ENCODE data around the gene CEP128.

CEP128 gene

GRCh38 chr14:80523518-80524117 lies 417.9 kb downstream of the CEP128 start:
- no peak for DNase-seq

GRCh38 chr14:80522936-80523335 lies 418.6 kb downstream of the CEP128 start:
- no peak for DNase-seq

DNA sequence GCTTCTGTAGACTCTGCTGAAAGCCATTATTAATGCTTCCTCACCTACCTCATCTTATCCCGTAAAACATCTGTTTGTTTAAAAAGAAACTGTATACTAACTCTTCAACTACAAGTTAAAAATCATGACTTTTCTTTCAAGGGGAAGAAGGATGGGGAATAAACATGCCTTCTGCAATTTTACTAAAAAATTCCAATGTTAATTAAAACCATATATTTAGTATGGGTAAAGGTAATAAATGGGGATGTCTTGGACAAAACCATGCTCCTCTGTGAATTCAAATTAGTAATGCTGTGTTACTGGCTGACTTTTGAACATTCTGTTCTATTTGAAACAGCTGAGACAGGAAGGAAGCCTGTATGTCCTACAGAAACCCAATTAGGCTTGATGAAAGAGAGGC lies 419.1 kb downstream of the CEP128 start:
- no peak for DNase-seq

- DNase-seq = no peak
Measured at GRCh38 chr14:80521456-80521855, 420.1 kb downstream of the CEP128 start.

DNA sequence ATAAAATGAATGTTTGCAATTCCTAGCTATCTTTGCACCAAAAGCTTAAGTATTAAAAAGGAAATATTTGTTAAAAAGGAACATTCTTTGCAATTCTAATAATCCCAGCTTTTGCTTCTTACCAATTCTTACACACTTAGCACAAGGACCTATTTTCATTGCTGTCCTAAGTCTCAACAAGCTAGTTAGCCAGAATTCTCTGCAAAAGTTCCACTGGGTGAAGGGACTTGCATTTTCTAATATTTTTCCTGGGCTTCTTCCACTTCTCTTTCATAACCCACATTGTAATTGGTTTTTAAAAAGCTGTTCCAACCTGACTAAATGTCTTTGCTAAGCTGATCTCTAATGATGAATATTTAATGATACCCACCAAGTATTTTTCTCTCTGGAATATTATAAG lies 422.5 kb downstream of the CEP128 start:
- no peak for DNase-seq

DNA sequence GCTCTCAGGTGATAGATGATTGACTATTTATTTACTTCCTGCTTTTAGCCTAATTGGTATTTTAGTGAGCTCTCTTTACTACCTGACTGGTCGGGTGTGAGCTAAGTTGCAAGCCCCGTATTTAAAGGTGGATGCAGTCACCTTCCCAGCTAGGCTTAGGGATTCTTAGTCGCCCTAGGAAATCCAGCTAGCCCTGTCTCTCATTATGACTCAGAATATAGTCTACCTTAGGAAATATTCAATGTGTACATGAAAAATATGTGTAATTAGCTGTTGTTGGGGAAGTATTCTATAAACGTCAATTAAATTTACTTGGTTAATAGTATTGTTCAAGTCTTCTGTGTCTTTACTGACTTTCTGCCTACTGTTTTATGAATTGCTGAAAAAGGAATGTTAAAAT lies 423.4 kb downstream of the CEP128 start:
- DNase-seq = no peak

- no peak for DNase-seq
Measured at GRCh38 chr14:80507292-80507869, 434.2 kb downstream of the CEP128 start.

- DNase-seq = no peak
Measured at GRCh38 chr14:80504781-80505180, 436.8 kb downstream of the CEP128 start.

DNA sequence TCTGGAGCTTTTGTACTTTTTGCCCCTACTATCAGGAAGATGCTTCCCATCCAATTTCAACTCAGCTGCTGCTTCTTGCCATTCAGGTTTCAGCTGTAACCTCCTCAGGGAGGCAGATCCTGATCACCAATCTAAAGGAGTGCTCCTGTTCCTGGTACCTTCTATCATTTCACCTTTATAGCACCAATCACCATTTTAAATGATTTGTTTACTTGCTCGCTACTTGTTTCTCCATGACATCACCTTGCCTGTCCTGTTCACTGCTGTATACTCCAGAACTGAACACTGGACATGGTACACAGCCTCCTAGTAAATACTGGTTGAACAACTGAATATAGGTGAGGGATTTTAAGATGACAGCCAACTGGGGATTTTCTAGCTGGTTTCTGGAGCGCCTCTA lies 443.0 kb downstream of the CEP128 start:
- no peak for DNase-seq

DNA sequence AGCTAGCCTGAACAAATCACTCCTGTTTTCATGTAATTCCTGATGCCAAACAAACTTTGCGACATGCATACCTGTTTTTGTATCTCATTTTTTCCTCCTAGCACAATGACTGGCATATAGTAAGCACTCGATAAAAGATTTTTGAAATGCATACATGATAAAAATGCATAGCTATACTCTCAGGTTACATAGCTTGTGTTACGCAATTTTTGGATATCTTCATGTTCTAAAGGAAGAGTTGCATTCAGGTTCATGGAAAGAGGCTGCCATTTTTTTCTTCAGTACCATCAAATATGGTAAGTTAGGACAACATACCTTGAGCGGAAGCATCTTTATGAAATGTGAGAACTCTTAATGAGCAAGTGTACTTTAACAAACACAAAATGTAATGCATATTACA lies 445.4 kb downstream of the CEP128 start:
- no peak for DNase-seq

GRCh38 chr14:80494769-80495168 lies 446.8 kb downstream of the CEP128 start:
- DNase-seq = no peak

DNA sequence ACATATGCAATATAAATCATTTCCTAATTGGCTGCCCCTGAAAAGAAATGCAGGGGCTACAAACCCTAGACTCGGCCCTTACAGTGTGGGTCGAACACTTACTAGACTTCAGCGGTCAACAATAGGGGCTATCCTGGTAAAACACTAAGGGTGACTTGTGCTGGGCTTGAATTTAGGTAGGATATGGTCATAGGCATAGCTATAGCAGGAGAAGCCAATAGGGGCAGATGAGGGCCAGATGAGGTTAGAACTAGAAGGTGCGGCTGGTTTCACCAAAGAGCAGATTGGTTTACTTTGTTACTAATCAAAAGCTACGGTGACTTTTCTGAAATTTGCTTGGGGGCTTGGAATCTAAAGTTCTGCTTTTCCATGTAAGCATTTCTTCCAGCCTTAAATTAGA lies 447.9 kb downstream of the CEP128 start:
- DNase-seq = no peak

GRCh38 chr14:80491650-80492049 lies 449.9 kb downstream of the CEP128 start:
- DNase-seq = no peak

- no peak for DNase-seq
Measured at GRCh38 chr14:80491131-80491530, 450.4 kb downstream of the CEP128 start.

DNA sequence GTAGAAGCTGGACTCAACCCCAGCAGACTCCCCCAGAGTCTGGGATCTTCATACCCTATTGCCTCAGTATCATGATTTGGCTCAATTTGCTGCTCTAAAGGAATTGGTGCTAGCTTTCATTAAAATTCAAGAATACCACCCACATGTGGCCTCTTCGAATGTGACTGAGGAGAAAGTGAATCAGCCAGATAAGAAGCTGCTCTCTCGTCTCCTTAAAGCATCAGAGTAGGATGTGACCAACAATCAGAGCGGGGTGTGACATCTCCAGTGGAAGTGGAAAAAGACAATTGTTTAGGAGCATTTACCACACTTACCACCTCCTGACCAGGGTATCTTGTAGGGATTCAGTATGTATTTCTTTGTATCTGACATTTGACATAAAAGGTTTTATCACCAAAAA lies 452.0 kb downstream of the CEP128 start:
- DNase-seq = no peak

DNA sequence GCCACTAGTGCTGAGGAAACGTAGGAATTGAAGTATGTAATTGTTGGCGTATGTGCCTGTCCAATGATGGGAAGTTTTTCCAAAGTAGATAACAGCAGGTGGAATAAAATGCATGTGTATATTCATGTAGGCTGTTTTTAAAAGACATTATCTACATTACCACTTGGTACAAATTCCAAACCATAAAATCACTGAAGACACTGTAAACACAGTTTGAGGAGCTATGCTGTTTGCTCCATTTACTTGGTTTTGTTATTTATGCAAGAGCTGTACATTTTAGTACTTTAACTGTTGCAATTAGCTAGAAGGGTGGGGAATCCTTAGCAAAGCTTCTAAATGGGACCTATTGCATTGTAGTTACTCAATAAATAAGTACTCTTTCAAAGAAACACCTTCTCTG lies 455.8 kb downstream of the CEP128 start:
- DNase-seq = no peak

GRCh38 chr14:80483331-80483730 lies 458.2 kb downstream of the CEP128 start:
- no peak for DNase-seq

DNA sequence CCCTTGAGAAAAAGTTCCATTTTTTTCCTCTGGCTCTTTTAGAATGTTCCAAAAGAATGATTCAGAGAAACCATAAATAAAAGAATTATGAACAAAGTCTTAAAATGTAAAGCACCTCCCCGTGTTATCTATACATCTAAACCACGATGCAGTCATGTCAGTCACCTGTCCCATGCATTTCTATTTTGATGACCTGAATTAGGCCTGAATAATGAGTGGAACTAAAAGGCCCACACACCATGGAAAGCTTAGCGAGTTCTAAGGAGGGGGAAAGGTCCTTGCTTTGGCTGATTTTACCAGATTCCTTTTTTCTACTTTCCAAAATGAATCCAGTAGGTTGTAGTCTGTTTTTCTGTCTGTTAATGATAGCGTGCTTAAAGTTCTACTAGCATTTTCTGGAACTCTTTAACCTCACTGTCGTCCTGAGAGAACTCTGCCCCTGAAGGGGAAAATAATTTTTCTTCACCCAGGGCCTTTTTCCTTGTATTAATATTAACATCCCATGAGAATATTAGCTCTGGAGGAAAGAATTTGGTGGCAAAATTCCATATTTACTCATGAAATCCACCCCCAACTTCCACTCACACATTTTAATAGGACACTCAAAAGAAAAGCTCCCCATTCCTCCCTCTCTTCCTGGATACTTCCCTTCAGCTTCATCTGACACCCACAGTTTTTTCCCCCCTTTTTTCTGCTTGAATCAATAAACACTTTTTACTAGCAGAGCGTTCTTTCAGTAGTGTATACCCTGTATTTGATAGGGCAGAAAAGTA lies 464.0 kb downstream of the CEP128 start:
- no peak for DNase-seq

DNA sequence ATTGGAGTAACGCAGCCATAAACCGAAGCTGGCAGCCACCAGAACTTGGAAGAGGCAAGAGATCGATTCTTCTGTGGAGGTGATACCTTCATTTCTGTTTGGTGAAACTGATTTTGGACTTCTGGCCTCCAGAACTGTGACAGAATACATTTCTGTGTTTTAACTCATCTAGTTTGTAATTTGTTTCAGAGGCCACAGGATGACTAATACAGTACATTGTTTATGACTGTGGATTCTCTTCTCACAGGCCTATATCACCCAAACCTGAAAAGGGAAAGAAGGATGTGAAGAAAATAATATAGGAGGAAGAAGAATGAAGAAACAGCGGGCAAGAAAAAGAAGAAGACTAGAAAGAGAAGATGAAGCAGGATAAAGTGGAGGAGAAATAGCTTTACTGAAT lies 466.5 kb downstream of the CEP128 start:
- DNase-seq = no peak

DNA sequence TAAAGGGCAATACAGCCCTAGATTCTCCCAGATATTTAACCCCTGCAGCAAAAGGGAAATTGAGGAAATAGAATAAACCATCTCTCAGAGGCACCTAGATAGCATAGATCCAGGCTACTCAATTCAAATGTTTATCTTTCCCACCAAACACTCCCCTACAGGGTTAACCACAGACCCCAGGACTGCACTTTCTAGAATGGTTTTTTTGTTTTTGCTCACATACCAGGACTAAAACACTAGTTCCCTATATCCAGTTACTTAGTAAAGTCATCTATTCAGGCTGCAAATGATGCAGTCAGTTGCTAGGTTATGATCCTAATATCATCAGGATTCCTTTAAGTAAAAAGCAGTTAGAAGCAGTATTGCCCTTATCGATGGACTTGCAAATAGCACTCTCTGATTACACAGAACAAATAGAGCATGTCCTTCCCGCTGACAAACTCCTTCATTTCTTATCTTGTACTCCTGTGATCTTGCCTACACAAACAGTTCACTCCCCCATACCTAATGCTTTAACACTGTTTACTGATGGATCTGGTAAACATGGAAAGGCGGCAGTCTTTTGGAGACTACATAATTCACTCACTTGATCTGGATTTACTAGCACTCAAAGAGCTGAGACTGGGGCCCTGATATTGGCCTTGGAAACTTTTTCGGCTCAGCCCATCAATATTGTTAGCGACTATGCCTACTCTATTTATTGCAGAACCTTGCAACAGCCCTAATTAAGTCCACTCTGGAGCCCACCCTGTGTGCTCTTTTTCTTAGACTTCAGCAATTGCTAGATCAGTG lies 473.0 kb downstream of the CEP128 start:
- DNase-seq = no peak

- no peak for DNase-seq
Measured at GRCh38 chr14:80465546-80466220, 475.9 kb downstream of the CEP128 start.

GRCh38 chr14:80464531-80465149 lies 476.9 kb downstream of the CEP128 start:
- no peak for DNase-seq

DNA sequence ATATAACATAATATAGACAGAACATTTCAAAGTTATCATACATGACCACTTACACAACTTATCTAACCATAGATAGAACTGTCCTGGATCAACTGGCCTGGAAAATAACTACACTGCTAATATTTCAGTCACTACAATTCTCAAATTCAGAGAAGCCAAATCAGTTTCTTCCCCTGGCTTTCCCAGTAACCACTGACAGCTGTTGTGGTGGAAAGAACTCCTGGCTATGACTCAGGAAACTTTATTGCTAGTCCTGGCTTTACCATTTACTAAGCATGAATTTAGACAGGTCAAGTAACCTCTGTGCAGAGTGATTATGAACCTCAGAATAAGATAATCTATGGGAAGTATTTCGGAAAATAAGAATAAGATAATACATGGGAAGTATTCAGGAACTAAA lies 485.3 kb downstream of the CEP128 start:
- DNase-seq = no peak

Measured in activated CD4-positive, alpha-beta T cell treated with anti-CD3 and anti-CD28 coated beads for 48 hours (primary cell).